Measurements from ENCODE around the gene WDR53.
"Not testable (repeated sequence)": the region's sequence is repeated elsewhere in the genome, so short reads cannot be mapped to it uniquely, and the experiment has no call there.

WDR53 gene

GRCh38 chr3:196558476-196558875 lies 9.9 kb downstream of the WDR53 start:
- no peak for DNase-seq

- no peak for DNase-seq
Measured at GRCh38 chr3:196557236-196557635, 11.1 kb downstream of the WDR53 start.

GRCh38 chr3:196555295-196555694 lies 13.1 kb downstream of the WDR53 start:
- no peak for DNase-seq

GRCh38 chr3:196554205-196554604 lies 14.1 kb downstream of the WDR53 start:
- no peak for DNase-seq

GRCh38 chr3:196553551-196553950 lies 14.8 kb downstream of the WDR53 start:
- no peak for DNase-seq

- no peak for DNase-seq
Measured at GRCh38 chr3:196552253-196552652, 16.1 kb downstream of the WDR53 start.

GRCh38 chr3:196550172-196550571 lies 18.2 kb downstream of the WDR53 start:
- not testable (repeated sequence) for DNase-seq

- not testable (repeated sequence) for DNase-seq
Measured at GRCh38 chr3:196549312-196549711, 19.0 kb downstream of the WDR53 start.

GRCh38 chr3:196547067-196547466 lies 21.3 kb downstream of the WDR53 start:
- DNase-seq, result no peak

- DNase-seq, result no peak
Measured at GRCh38 chr3:196546537-196546936, 21.8 kb downstream of the WDR53 start.

- DNase-seq, result no peak
Measured at GRCh38 chr3:196544491-196544992, 23.8 kb downstream of the WDR53 start.

- DNase-seq, result no peak
Measured at GRCh38 chr3:196541684-196542445, 26.5 kb downstream of the WDR53 start.

- no peak for DNase-seq
Measured at GRCh38 chr3:196537319-196537984, 30.9 kb downstream of the WDR53 start.

GRCh38 chr3:196533260-196533681 lies 35.1 kb downstream of the WDR53 start:
- no peak for DNase-seq

- no peak for DNase-seq
Measured at GRCh38 chr3:196531418-196531817, 36.9 kb downstream of the WDR53 start.

GRCh38 chr3:196528639-196529233 lies 39.6 kb downstream of the WDR53 start:
- peak; percentile 29 for DNase-seq

- no peak for DNase-seq
Measured at GRCh38 chr3:196525141-196525540, 43.2 kb downstream of the WDR53 start.

- DNase-seq, result no peak
Measured at GRCh38 chr3:196524527-196524926, 43.8 kb downstream of the WDR53 start.

GRCh38 chr3:196523841-196524240 lies 44.5 kb downstream of the WDR53 start:
- DNase-seq, result no peak

GRCh38 chr3:196521291-196521690 lies 47.1 kb downstream of the WDR53 start:
- DNase-seq, result not testable (repeated sequence)

- no peak for DNase-seq
Measured at GRCh38 chr3:196519718-196520082, 48.7 kb downstream of the WDR53 start.

- no peak for DNase-seq
Measured at GRCh38 chr3:196518966-196519717, 49.2 kb downstream of the WDR53 start.

- no peak for DNase-seq
Measured at GRCh38 chr3:196517919-196518318, 50.4 kb downstream of the WDR53 start.
